ENCODE results near the gene RDH5. TPM values are rescaled to one million over a fixed set of nuclear protein-coding genes. Genes with fewer than 3 reads are reported as not detected.

Gene RDH5
- total RNA-seq, 3 donors from 2014 or later (not counting 1 experiment from before 2014, with no cell fraction given), result 9.6 to 19.0 (median 10.1) TPM

- Histone ChIP-seq H3K27ac (ENCODE audit: low read length) (no peak overlapping the region), H3K4me3 (ENCODE audit: low read length) (no peak overlapping the region), H3K4me1 (ENCODE audit: control insufficient read depth, insufficient read depth, low read length) (peaks cover 22% of the 10 kb centered on the region), H3K36me3 (ENCODE audit: control insufficient read depth, insufficient read depth, low read length) (no peaks in the 10 kb centered on the region), H3K9me3 (ENCODE audit: control insufficient read depth, insufficient read depth, low read length) (no peaks in the 10 kb centered on the region), H3K27me3 (ENCODE audit: control insufficient read depth, insufficient read depth, low read length) (peaks cover 3% of the 10 kb centered on the region)
- DNase-seq (no peak), ATAC-seq (no peak)
- no peaks in the 10 kb centered on the region for H3K36me3 Mint-ChIP-seq
- intact Hi-C loops (cut with micrococcal nuclease), result no loop called here
- peaks cover 0 to 17% of the 10 kb centered on the region in 2 donors for H3K4me1 Mint-ChIP-seq
- WGBS (ENCODE audit: insufficient coverage), result 93% methylated on average over 19 of the region's 20 CpGs
- H3K27me3 Mint-ChIP-seq (ENCODE audit: low read depth in 2 of 2), result peaks cover 21% of the 10 kb centered on the region in 2 donors
- TF ChIP-seq CTCF (IDR thresholded peaks at IDR 0.05), result no peak
- no peaks in the 10 kb centered on the region for H3K9me3 Mint-ChIP-seq
- no peak overlapping the region for H3K4me3 Mint-ChIP-seq
- H3K27ac Mint-ChIP-seq, result no peak overlapping the region
Measured at GRCh38 chr12:55684761-55685370, 35.3 kb upstream of the RDH5 start.

- intact Hi-C loops (cut with micrococcal nuclease), result no loop called here
- Mint-ChIP-seq H3K4me3 (no peak overlapping the region), H3K27ac (no peak overlapping the region), H3K9me3 (no peaks in the 10 kb centered on the region), H3K4me1 (peaks cover 0 to 17% of the 10 kb centered on the region in 2 donors), H3K27me3 (ENCODE audit: low read depth in 2 of 2) (peaks cover 21% of the 10 kb centered on the region in 2 donors), H3K36me3 (no peaks in the 10 kb centered on the region)
- Histone ChIP-seq H3K4me3 (ENCODE audit: low read length) (no peak overlapping the region), H3K36me3 (ENCODE audit: control insufficient read depth, insufficient read depth, low read length) (no peaks in the 10 kb centered on the region), H3K27ac (ENCODE audit: low read length) (no peak overlapping the region), H3K4me1 (ENCODE audit: control insufficient read depth, insufficient read depth, low read length) (peaks cover 22% of the 10 kb centered on the region), H3K27me3 (ENCODE audit: control insufficient read depth, insufficient read depth, low read length) (peaks cover 3% of the 10 kb centered on the region), H3K9me3 (ENCODE audit: control insufficient read depth, insufficient read depth, low read length) (no peaks in the 10 kb centered on the region)
- ATAC-seq (peak in 1 of 3 donors; percentile 2), DNase-seq (no peak)
- no peak for TF ChIP-seq CTCF (IDR thresholded peaks at IDR 0.05)
- 87% methylated on average over 5 of the region's 5 CpGs for WGBS (ENCODE audit: insufficient coverage)
Measured at GRCh38 chr12:55685671-55686070, 34.5 kb upstream of the RDH5 start.

GRCh38 chr12:55686366-55687010 lies 33.7 kb upstream of the RDH5 start:
- Mint-ChIP-seq H3K4me1 (peaks cover 0 to 9% of the 10 kb centered on the region in 2 donors), H3K36me3 (no peaks in the 10 kb centered on the region), H3K27ac (no peak overlapping the region), H3K9me3 (no peaks in the 10 kb centered on the region), H3K4me3 (no peak overlapping the region), H3K27me3 (ENCODE audit: low read depth in 2 of 2) (peaks cover 13% of the 10 kb centered on the region in 2 donors)
- no peak for TF ChIP-seq CTCF (IDR thresholded peaks at IDR 0.05)
- no peaks in the 10 kb centered on the region for H3K9me3 ChIP-seq (ENCODE audit: control insufficient read depth, insufficient read depth, low read length)
- ATAC-seq (no peak), DNase-seq (no peak)
- peaks cover 16% of the 10 kb centered on the region for H3K4me1 ChIP-seq (ENCODE audit: control insufficient read depth, insufficient read depth, low read length)
- H3K4me3 ChIP-seq (ENCODE audit: low read length), result no peak overlapping the region
- no peaks in the 10 kb centered on the region for H3K36me3 ChIP-seq (ENCODE audit: control insufficient read depth, insufficient read depth, low read length)
- H3K27me3 ChIP-seq (ENCODE audit: control insufficient read depth, insufficient read depth, low read length), result peaks cover 2% of the 10 kb centered on the region
- intact Hi-C loops (cut with micrococcal nuclease), result no loop called here
- H3K27ac ChIP-seq (ENCODE audit: low read length), result no peak overlapping the region
- 91% methylated on average over 9 of the region's 9 CpGs for WGBS (ENCODE audit: insufficient coverage)
